HG03521 (cell line): Measurements from ENCODE around the gene DUT.
A peak's percentile ranks its signal among the peaks of the same experiment; 100 is the strongest.
"Not testable (repeated sequence)": the region's sequence is repeated elsewhere in the genome, so short reads cannot be mapped to it uniquely, and the experiment has no call there.

ENCODE experiments used
- ATAC-seq: cut with Tn5 transposase; IDR thresholded peaks from one replicate; pipeline ENCODE4 v1.9.1; 2021; ENCODE audit warnings: mild to moderate bottlenecking, moderate library complexity; ENCODE audit not compliant: unreplicated experiment

DUT gene

GRCh38 chr15:48326180-48326579, 5.0 kb upstream of the DUT start:
- ATAC-seq: not testable (repeated sequence)

GRCh38 chr15:48330105-48330785, 984 bp upstream of the DUT start:
- ATAC-seq: no peak

GRCh38 chr15:48331796-48332641, 790 bp downstream of the DUT start:
- ATAC-seq: peak; percentile 35

GRCh38 chr15:48332642-48333034, 1.4 kb downstream of the DUT start:
- no peak for ATAC-seq

GRCh38 chr15:48333540-48333939, 2.3 kb downstream of the DUT start:
- no peak for ATAC-seq

GRCh38 chr15:48334260-48334659, 3.0 kb downstream of the DUT start:
- no peak for ATAC-seq

GRCh38 chr15:48336940-48337339, 5.7 kb downstream of the DUT start:
- ATAC-seq: no peak

- no peak for ATAC-seq
Observed at GRCh38 chr15:48337607-48338006, 6.4 kb downstream of the DUT start.

GRCh38 chr15:48340111-48340510, 8.9 kb downstream of the DUT start:
- ATAC-seq: no peak

GRCh38 chr15:48343865-48344264, 12.6 kb downstream of the DUT start:
- ATAC-seq: no peak

- no peak for ATAC-seq
Observed at GRCh38 chr15:48345516-48345915, 14.3 kb downstream of the DUT start.

- ATAC-seq: peak; percentile 79
Observed at GRCh38 chr15:48352474-48353072, 21.3 kb downstream of the DUT start.

- ATAC-seq: no peak
Observed at GRCh38 chr15:48354694-48355303, 23.6 kb downstream of the DUT start.

- no peak for ATAC-seq
Observed at GRCh38 chr15:48355377-48355776, 24.1 kb downstream of the DUT start.

- ATAC-seq: no peak
Observed at GRCh38 chr15:48358229-48359152, 27.3 kb downstream of the DUT start.

- no peak for ATAC-seq
Observed at GRCh38 chr15:48360841-48361240, 29.6 kb downstream of the DUT start.

- ATAC-seq: no peak
Observed at GRCh38 chr15:48361685-48362084, 30.5 kb downstream of the DUT start.

GRCh38 chr15:48363474-48363873, 32.2 kb downstream of the DUT start:
- no peak for ATAC-seq

GRCh38 chr15:48365575-48365974, 34.3 kb downstream of the DUT start:
- no peak for ATAC-seq

- no peak for ATAC-seq
Observed at GRCh38 chr15:48366584-48367312, 35.5 kb downstream of the DUT start.
